Keratinocyte (primary cell): ENCODE measurements around the gene DNAJB13. TPM values are rescaled to one million over a fixed set of nuclear protein-coding genes. Genes with fewer than 3 reads are reported as not detected.

Source experiments
- DNase-seq: peaks from one replicate; pipeline ENCODE4 v3.0.0-alpha.2; 2011; ENCODE audit warnings: low read depth, missing footprints, low spot score
- FAIRE-seq: peaks from 2 replicates; lab custom pipeline; 2011; peaks lifted over from hg19 to GRCh38; lab: Jason Lieb, UNC
- H2AFZ ChIP-seq: 2 replicates; pipeline ENCODE4 v1.6.0; 2012; ENCODE audit warnings: low read length, control low read depth, inconsistent platforms; ENCODE audit not compliant: control insufficient read depth
- H3K27ac ChIP-seq: 2 replicates; pipeline ENCODE4 v1.5.1; 2011; ENCODE audit warnings: low read length; ENCODE audit not compliant: control insufficient read depth, insufficient read depth
- H3K27me3 ChIP-seq: 3 replicates; pipeline ENCODE4 v1.6.0; 2011; ENCODE audit warnings: low read length; ENCODE audit not compliant: control insufficient read depth, insufficient read depth; ENCODE audit errors: extremely low read depth
- H3K36me3 ChIP-seq, 2 experiments: 2 replicates in 1 of 2; 3 replicates in 1 of 2; pipeline ENCODE4 v1.5.1; 2011; ENCODE audit warnings: low read length in 2 of 2, mild to moderate bottlenecking in 1 of 2; ENCODE audit not compliant: control insufficient read depth in 2 of 2, insufficient read depth in 2 of 2; ENCODE audit errors: extremely low read depth in 1 of 2
- H3K4me1 ChIP-seq: 3 replicates; pipeline ENCODE4 v1.5.1; 2011; ENCODE audit warnings: low read length; ENCODE audit not compliant: control insufficient read depth, insufficient read depth; ENCODE audit errors: extremely low read depth
- H3K4me2 ChIP-seq: 3 replicates; pipeline ENCODE4 v1.6.0; 2011; ENCODE audit warnings: low read depth, low read length; ENCODE audit not compliant: control insufficient read depth, insufficient read depth; ENCODE audit errors: extremely low read depth
- H3K4me3 ChIP-seq, 3 experiments: fragments of 200-600 bp in 1 of 3; sonication (generic) in 1 of 3; 2 replicates in 2 of 3; 3 replicates in 1 of 3; pipeline ENCODE4 v1.5.1; 2011 to 2016; ENCODE audit warnings: low read length in 3 of 3, mild to moderate bottlenecking in 3 of 3, control low read depth in 2 of 3, inconsistent platforms in 1 of 3, low read depth in 1 of 3, mixed read lengths in 1 of 3, mixed run types in 1 of 3, moderate library complexity in 1 of 3; ENCODE audit not compliant: control insufficient read depth in 2 of 3, insufficient read depth in 2 of 3; ENCODE audit errors: extremely low read depth in 1 of 3
- H3K79me2 ChIP-seq: 2 replicates; pipeline ENCODE4 v1.6.0; 2012; ENCODE audit warnings: low read length; ENCODE audit not compliant: control insufficient read depth, insufficient read depth
- H3K9ac ChIP-seq: 3 replicates; pipeline ENCODE4 v1.6.0; 2011; ENCODE audit warnings: low read length; ENCODE audit not compliant: control insufficient read depth, insufficient read depth; ENCODE audit errors: extremely low read depth
- H3K9me1 ChIP-seq: 3 replicates; pipeline ENCODE4 v1.6.0; 2011; ENCODE audit warnings: low read length; ENCODE audit not compliant: control insufficient read depth, insufficient read depth; ENCODE audit errors: extremely low read depth
- H3K9me3 ChIP-seq: 2 replicates; pipeline ENCODE4 v1.5.1; 2012; ENCODE audit warnings: low read depth, low read length; ENCODE audit not compliant: control insufficient read depth
- H4K20me1 ChIP-seq: 3 replicates; pipeline ENCODE4 v1.6.0; 2011; ENCODE audit warnings: low read length; ENCODE audit not compliant: control insufficient read depth, insufficient read depth; ENCODE audit errors: extremely low read depth
- EZH2 ChIP-seq: IDR thresholded peaks from one replicate; pipeline ENCODE4 v1.6.1; 2012; ENCODE audit warnings: inconsistent platforms, mild to moderate bottlenecking, low read length, moderate library complexity
- dilution Hi-C: fragments of 300-500 bp; cut with MboI; formaldehyde crosslinking; loops from one replicate; pipeline ENCODE4 v1.7.0; 2020; ENCODE audit warnings: low sequenced_read_pairs; ENCODE audit not compliant: extremely low pct_ligation_motif_present
- polyA plus RNA-seq, 5 experiments: library from polyadenylated mRNA; depleted of rRNA in 3 of 5; stranded (reverse) in 3 of 5; stranded (forward) in 1 of 5; unstranded in 1 of 5; fragments of >200 nt; gene quantifications; 1 replicate in 1 of 5; 2 replicates in 3 of 5; 3 replicates in 1 of 5; pipeline versions ENCODE4 v1.2.1 to v1.2.3, GENCODE V29; 2011 to 2012; ENCODE audit warnings: missing spikeins in 2 of 5, low read depth in 1 of 5, low replicate concordance in 1 of 5
- TF ChIP-seq, protein P1 (sequence below), 3 experiments: IDR thresholded peaks in 1 of 3; conservative IDR thresholded peaks in 1 of 3; optimal IDR thresholded peaks in 1 of 3; 2 replicates in 2 of 3; 3 replicates in 1 of 3; pipeline versions ENCODE3 to v1.5.1; 2011; ENCODE audit warnings: low read length in 3 of 3, mild to moderate bottlenecking in 3 of 3, moderate library complexity in 2 of 3, control low read depth in 1 of 3, inconsistent platforms in 1 of 3; ENCODE audit not compliant: insufficient read depth in 2 of 3; ENCODE audit errors: extremely low read depth in 1 of 3

The DNAJB13 gene
- polyA plus RNA-seq, 1 donor (not counting 4 experiments of a cell fraction or from before 2014, with no cell fraction given): 0.09 TPM

DNA sequence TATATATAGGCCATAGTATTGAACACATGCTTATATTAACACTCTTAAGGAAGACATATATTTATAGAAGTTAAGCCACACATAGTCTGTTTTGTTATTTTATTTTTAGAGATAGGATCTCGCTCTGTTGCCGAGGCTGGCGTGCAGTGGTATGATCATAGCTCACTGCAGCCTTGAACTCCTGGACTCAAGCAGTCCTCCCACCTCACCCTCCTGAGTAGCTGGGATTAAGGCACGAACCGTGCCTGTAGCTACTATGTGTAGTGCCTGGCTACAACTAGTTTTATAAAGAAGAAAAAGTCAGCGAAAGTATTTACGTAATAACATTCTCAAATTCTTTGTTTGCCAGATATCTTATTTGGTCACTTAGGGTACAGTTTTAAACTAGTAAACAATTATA, 37.4 kb downstream of the DNAJB13 start:
- dilution Hi-C loops: no loop called here
- Histone ChIP-seq H3K9ac (no peak overlapping the region), H3K27me3 (no peaks in the 10 kb centered on the region), H3K79me2 (no peaks in the 10 kb centered on the region), H2AFZ (no peak overlapping the region), H3K4me3 (no peak overlapping the region), H3K36me3 (no peaks in the 10 kb centered on the region), H4K20me1 (no peaks in the 10 kb centered on the region), H3K4me1 (peaks cover 2% of the 10 kb centered on the region), H3K27ac (no peak overlapping the region), H3K9me3 (no peaks in the 10 kb centered on the region), H3K4me2 (no peak overlapping the region), H3K9me1 (no peaks in the 10 kb centered on the region)
- TF ChIP-seq, protein P1, sequence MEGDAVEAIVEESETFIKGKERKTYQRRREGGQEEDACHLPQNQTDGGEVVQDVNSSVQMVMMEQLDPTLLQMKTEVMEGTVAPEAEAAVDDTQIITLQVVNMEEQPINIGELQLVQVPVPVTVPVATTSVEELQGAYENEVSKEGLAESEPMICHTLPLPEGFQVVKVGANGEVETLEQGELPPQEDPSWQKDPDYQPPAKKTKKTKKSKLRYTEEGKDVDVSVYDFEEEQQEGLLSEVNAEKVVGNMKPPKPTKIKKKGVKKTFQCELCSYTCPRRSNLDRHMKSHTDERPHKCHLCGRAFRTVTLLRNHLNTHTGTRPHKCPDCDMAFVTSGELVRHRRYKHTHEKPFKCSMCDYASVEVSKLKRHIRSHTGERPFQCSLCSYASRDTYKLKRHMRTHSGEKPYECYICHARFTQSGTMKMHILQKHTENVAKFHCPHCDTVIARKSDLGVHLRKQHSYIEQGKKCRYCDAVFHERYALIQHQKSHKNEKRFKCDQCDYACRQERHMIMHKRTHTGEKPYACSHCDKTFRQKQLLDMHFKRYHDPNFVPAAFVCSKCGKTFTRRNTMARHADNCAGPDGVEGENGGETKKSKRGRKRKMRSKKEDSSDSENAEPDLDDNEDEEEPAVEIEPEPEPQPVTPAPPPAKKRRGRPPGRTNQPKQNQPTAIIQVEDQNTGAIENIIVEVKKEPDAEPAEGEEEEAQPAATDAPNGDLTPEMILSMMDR (optimal IDR thresholded peaks at IDR 0.05 in 1 of 3, IDR thresholded peaks at IDR 0.05 in 1 of 3, conservative IDR thresholded peaks at IDR 0.05 in 1 of 3; ENCODE audit: extremely low read depth in 1 of 3, insufficient read depth in 2 of 3, low read length in 3 of 3): no peak
- no peak for TF ChIP-seq EZH2
- no peak for DNase-seq
- FAIRE-seq: no peak

- Histone ChIP-seq H3K9me1 (no peaks in the 10 kb centered on the region), H2AFZ (no peak overlapping the region), H3K27ac (no peak overlapping the region), H3K9ac (no peak overlapping the region), H3K4me2 (no peak overlapping the region), H3K79me2 (no peaks in the 10 kb centered on the region), H3K27me3 (no peaks in the 10 kb centered on the region), H3K4me3 (no peak overlapping the region), H3K9me3 (no peaks in the 10 kb centered on the region), H4K20me1 (no peaks in the 10 kb centered on the region), H3K4me1 (no peaks in the 10 kb centered on the region), H3K36me3 (no peaks in the 10 kb centered on the region)
- TF ChIP-seq EZH2: no peak
- TF ChIP-seq, protein P1 (optimal IDR thresholded peaks at IDR 0.05 in 1 of 3, IDR thresholded peaks at IDR 0.05 in 1 of 3, conservative IDR thresholded peaks at IDR 0.05 in 1 of 3; ENCODE audit: extremely low read depth in 1 of 3, insufficient read depth in 2 of 3, low read length in 3 of 3): no peak
- dilution Hi-C loops: no loop called here
- FAIRE-seq (no peak), DNase-seq (no peak)
Measured at GRCh38 chr11:73989156-73989555, 38.3 kb downstream of the DNAJB13 start.
